GM12878 (cell line): ENCODE data around the gene SEMA4A. TPM values are rescaled to one million over a fixed set of nuclear protein-coding genes. Genes with fewer than 3 reads are reported as not detected.

ENCODE experiments used
- BACH1 ChIP-seq: fragments of 450-650 bp; IDR thresholded peaks from 2 replicates; pipeline ENCODE4 v1.6.1; 2017; ENCODE audit warnings: mild to moderate bottlenecking, borderline replicate concordance
- BCL11A ChIP-seq: IDR thresholded peaks from 2 replicates; pipeline ENCODE4 v1.6.1; 2011; ENCODE audit warnings: low read depth, low read length
- CBFB ChIP-seq: IDR thresholded peaks from 2 replicates; pipeline ENCODE4 v1.6.1; 2016; ENCODE audit warnings: antibody characterized with exemption, low read depth
- E4F1 ChIP-seq: fragments of 450-650 bp; IDR thresholded peaks from 2 replicates; pipeline ENCODE4 v1.6.1; 2018; ENCODE audit warnings: borderline replicate concordance, mild to moderate bottlenecking; ENCODE audit not compliant: partially characterized antibody
- ESRRA ChIP-seq: IDR thresholded peaks from 2 replicates; pipeline ENCODE4 v1.6.1; 2012; ENCODE audit warnings: mild to moderate bottlenecking, low read length, improper control_type of control experiment
- HCFC1 ChIP-seq: fragments of 150-350 bp; IDR thresholded peaks from 2 replicates; pipeline ENCODE4 v1.6.1; 2014; ENCODE audit warnings: low read length
- IRF4 ChIP-seq: IDR thresholded peaks from 2 replicates; pipeline ENCODE4 v1.6.1; 2011; ENCODE audit warnings: low read depth, low read length
- KAT2A ChIP-seq: conservative IDR thresholded peaks from 2 replicates; pipeline ENCODE4 v1.6.1; 2011; ENCODE audit warnings: low read depth, low read length; ENCODE audit not compliant: control insufficient read depth
- MYC ChIP-seq: IDR thresholded peaks from 2 replicates; pipeline ENCODE4 v1.6.1; 2011; ENCODE audit warnings: mild to moderate bottlenecking, low read length, moderate library complexity, inconsistent platforms; ENCODE audit not compliant: insufficient read depth, insufficient replicate concordance, insufficient read length, severe bottlenecking
- NFXL1 ChIP-seq: fragments of 450-650 bp; IDR thresholded peaks from 2 replicates; pipeline ENCODE4 v1.6.1; 2017; ENCODE audit warnings: antibody characterized with exemption, mild to moderate bottlenecking, borderline replicate concordance
- NRF1 ChIP-seq: conservative IDR thresholded peaks from 2 replicates; pipeline ENCODE4 v1.6.1; 2011; ENCODE audit warnings: mild to moderate bottlenecking, low read depth, low read length, improper control_type of control experiment
- RB1 ChIP-seq: fragments of 450-650 bp; formaldehyde crosslinking; IDR thresholded peaks from 2 replicates; pipeline ENCODE4 v1.6.1; 2017; ENCODE audit warnings: mild to moderate bottlenecking, borderline replicate concordance
- RFX5 ChIP-seq: IDR thresholded peaks from 2 replicates; pipeline ENCODE4 v1.6.1; 2011; ENCODE audit warnings: low read depth, low read length, improper control_type of control experiment
- SMAD5 ChIP-seq: IDR thresholded peaks from 2 replicates; pipeline ENCODE4 v1.6.1; 2016; ENCODE audit warnings: antibody characterized with exemption, low read depth
- SREBF2 ChIP-seq: IDR thresholded peaks from 2 replicates; pipeline ENCODE4 v1.6.1; 2012; ENCODE audit warnings: mild to moderate bottlenecking, low read length
- ZNF592 ChIP-seq: fragments of 450-650 bp; IDR thresholded peaks from 2 replicates; pipeline ENCODE4 v1.6.1; 2017; ENCODE audit warnings: mild to moderate bottlenecking, moderate library complexity
- polyA plus RNA-seq, 11 experiments: library from polyadenylated mRNA; depleted of rRNA in 4 of 11; unstranded in 6 of 11; stranded (reverse) in 5 of 11; fragments of >200 nt; fragmentation: Nextera tagmentation in 4 of 11; fragmentation: Illumina TruSeq in 1 of 11; extraction: Ambion mirVana in 4 of 11; extraction: Trizol in 1 of 11; gene quantifications; 1 replicate in 1 of 11; 2 replicates in 10 of 11; pipeline versions ENCODE4 v1.2.1 to v1.2.3, GENCODE V29; 2011 to 2016; ENCODE audit warnings: inconsistent platforms in 2 of 11, missing spikeins in 2 of 11, low read depth in 1 of 11
- total RNA-seq, 4 experiments: library from RNA; depleted of rRNA in 3 of 4; stranded (reverse); fragments of >200 nt in 3 of 4; fragmentation: Illumina TruSeq in 1 of 4; extraction: Trizol in 1 of 4; gene quantifications; 2 replicates each; pipeline versions ENCODE4 v1.2.1 to v1.2.3, GENCODE V29; 2013 to 2021
- TF ChIP-seq, protein P1 (sequence below): fragments of 450-650 bp; IDR thresholded peaks from 2 replicates; pipeline ENCODE4 v1.6.1; 2016; ENCODE audit warnings: mild to moderate bottlenecking, moderate library complexity, borderline replicate concordance
- TF ChIP-seq, protein P2 (sequence below): fragments of 450-650 bp; IDR thresholded peaks from 2 replicates; pipeline ENCODE4 v1.6.1; 2017; ENCODE audit warnings: mild to moderate bottlenecking
- TF ChIP-seq, protein P3 (sequence below): IDR thresholded peaks from 2 replicates; pipeline ENCODE4 v1.6.1; 2012; ENCODE audit warnings: low read depth, low read length, improper control_type of control experiment

Gene SEMA4A
- total and polyA plus RNA-seq, 10 of the 15 experiments (the other 5 are each of a cell fraction or from before 2014, with no cell fraction given), result 2.6 to 64.2 (median 32.8) TPM

- TF ChIP-seq, protein P1, sequence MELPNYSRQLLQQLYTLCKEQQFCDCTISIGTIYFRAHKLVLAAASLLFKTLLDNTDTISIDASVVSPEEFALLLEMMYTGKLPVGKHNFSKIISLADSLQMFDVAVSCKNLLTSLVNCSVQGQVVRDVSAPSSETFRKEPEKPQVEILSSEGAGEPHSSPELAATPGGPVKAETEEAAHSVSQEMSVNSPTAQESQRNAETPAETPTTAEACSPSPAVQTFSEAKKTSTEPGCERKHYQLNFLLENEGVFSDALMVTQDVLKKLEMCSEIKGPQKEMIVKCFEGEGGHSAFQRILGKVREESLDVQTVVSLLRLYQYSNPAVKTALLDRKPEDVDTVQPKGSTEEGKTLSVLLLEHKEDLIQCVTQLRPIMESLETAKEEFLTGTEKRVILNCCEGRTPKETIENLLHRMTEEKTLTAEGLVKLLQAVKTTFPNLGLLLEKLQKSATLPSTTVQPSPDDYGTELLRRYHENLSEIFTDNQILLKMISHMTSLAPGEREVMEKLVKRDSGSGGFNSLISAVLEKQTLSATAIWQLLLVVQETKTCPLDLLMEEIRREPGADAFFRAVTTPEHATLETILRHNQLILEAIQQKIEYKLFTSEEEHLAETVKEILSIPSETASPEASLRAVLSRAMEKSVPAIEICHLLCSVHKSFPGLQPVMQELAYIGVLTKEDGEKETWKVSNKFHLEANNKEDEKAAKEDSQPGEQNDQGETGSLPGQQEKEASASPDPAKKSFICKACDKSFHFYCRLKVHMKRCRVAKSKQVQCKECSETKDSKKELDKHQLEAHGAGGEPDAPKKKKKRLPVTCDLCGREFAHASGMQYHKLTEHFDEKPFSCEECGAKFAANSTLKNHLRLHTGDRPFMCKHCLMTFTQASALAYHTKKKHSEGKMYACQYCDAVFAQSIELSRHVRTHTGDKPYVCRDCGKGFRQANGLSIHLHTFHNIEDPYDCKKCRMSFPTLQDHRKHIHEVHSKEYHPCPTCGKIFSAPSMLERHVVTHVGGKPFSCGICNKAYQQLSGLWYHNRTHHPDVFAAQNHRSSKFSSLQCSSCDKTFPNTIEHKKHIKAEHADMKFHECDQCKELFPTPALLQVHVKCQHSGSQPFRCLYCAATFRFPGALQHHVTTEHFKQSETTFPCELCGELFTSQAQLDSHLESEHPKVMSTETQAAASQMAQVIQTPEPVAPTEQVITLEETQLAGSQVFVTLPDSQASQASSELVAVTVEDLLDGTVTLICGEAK, result no peak; the same call in 1 of the 2 replicates
- TF ChIP-seq, protein P2, sequence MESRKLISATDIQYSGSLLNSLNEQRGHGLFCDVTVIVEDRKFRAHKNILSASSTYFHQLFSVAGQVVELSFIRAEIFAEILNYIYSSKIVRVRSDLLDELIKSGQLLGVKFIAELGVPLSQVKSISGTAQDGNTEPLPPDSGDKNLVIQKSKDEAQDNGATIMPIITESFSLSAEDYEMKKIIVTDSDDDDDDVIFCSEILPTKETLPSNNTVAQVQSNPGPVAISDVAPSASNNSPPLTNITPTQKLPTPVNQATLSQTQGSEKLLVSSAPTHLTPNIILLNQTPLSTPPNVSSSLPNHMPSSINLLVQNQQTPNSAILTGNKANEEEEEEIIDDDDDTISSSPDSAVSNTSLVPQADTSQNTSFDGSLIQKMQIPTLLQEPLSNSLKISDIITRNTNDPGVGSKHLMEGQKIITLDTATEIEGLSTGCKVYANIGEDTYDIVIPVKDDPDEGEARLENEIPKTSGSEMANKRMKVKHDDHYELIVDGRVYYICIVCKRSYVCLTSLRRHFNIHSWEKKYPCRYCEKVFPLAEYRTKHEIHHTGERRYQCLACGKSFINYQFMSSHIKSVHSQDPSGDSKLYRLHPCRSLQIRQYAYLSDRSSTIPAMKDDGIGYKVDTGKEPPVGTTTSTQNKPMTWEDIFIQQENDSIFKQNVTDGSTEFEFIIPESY, result no peak
- peak; percentile 87 for TF ChIP-seq BCL11A
- no peak for TF ChIP-seq HCFC1
- peak; percentile 79 for TF ChIP-seq IRF4
- TF ChIP-seq NFXL1, result no peak
- TF ChIP-seq SREBF2, result no peak
- TF ChIP-seq MYC, result no peak
- no peak for TF ChIP-seq E4F1
- TF ChIP-seq, protein P3, sequence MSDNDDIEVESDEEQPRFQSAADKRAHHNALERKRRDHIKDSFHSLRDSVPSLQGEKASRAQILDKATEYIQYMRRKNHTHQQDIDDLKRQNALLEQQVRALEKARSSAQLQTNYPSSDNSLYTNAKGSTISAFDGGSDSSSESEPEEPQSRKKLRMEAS, result peak; percentile 70
- TF ChIP-seq NRF1, result no peak
- no peak for TF ChIP-seq KAT2A
- no peak for TF ChIP-seq ZNF592
- no peak for TF ChIP-seq ESRRA
- peak; percentile 78 for TF ChIP-seq CBFB
- no peak for TF ChIP-seq RFX5
- TF ChIP-seq SMAD5, result no peak
- no peak for TF ChIP-seq RB1
- TF ChIP-seq BACH1, result peak; percentile 58; the same call in 1 of the 2 replicates
Measured at GRCh38 chr1:156226116-156226538, 72.7 kb downstream of the SEMA4A start (continued).
